ACHN (cell line): ENCODE data around the gene FGF19.

ENCODE experiments used
- DNase-seq: peaks from one replicate; pipeline ENCODE4 v3.0.0-alpha.2; 2015
- in situ Hi-C: cut with HindIII; loops from 2 replicates; pipeline ENCODE4 v1.10.0; 2017; ENCODE audit warnings: low sequenced_read_pairs, low pct_ligation_motif_present, low pct_unique_long_range_greater_than_20kb

Gene FGF19

GRCh38 chr11:69721745-69722144 is 17.9 kb upstream of the FGF19 start:
- in situ Hi-C loops, result no loop called here

DNA sequence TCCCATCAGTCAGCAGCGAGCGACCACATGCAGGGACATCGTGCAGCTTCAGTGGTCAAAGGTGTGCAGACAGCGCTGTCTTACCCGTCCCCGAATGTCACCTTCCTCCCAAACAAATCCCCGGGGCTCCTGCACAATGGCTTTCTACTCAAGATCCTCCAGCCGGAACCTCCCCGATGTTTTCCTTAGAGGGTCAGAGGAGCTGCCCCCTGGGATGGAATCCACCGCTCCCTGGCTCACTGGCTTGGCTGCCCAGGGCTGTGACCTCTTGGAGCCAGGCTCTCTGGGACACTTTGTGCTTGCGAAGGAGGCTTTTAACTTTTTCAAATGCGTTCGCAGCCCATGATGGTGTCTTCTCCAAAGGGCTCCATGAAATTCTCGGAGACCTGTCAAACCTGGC is 17.3 kb upstream of the FGF19 start:
- in situ Hi-C loops, result no loop called here
- no peak for DNase-seq

More at GRCh38 chr11:69721745-69722144, 17.9 kb upstream of the FGF19 start:
- DNase-seq, result no peak

DNA sequence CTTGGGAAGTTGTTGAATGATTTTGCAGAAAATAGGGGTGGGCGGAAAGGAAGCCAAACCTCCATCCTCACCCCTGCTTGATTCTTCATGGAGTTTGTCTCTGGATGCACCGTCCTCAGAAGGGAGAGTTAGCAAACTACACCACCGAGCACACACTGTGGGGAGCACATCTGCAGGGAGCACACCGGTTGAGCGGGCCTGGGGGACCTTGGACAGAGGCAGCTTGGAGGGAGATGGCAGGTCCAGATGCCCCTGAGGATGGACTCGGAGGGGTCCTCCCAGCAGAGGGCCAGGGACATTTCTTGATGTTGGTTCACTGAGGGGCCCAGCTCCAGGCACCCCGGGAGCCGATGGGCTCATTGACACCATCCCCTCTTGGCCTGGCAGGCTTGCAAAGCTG is 15.1 kb upstream of the FGF19 start:
- DNase-seq, result no peak
- in situ Hi-C loops, result no loop called here

DNA sequence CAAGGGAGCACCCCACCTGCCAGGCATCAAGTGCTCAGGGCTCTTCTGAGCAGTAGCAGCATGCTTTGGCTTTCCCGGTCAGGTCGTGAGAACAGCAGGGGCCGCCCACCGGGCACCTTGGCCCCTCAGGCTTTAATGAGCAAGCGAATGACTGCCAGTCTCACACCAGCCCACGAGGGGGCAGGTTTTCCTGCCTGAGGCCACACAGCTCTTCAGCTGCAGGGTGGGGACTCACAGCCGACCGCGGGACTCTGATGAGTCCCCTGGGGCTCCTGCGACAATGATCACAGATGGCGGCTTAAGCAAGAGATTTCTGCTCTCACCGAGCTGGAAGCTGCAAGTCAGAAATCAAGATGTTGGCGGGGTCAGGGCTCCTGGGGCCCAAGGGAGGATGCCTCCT is 14.3 kb upstream of the FGF19 start:
- in situ Hi-C loops, result no loop called here

DNA sequence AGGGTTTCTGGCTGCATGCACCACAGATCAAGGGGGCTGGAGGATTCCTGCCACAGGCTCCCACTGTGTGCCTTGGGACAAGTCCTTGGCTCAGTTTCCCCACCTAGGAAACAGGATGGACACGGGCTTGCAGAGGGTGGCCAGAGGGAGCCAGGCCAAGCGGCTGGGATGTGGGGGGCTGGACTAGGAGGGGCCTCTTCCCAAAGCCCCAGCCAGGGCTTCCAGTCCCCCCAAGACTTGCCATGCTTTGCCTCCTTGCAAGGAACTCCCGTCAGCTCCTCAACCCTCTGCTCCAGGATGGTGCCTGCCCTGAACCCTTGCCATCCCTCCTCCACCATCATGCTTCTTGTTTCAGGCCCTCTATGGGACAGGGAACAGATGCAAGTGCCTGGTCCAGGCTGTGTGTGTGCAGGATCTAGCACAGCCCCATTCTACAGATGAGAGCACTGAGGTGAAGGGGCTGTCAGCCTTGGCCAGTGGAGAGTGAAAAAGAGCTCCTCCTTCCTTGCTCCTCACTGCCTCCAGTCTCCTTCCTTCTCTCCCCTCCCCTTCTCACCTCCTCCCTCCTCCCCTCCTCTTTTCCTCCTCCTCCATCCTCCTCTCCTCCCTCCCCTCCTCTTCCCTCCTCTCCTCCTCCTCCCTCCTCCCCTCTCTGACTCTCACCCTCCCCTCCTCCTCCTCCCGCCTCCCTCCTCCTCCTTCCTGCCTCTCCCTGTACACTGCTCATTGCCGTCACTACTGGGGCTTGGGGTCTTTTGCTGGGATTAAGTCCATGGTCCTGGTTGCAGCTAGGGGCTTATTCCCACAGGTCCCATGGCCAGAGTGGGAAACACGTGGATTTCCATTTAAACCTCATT is 13.3 kb upstream of the FGF19 start:
- in situ Hi-C loops, result no loop called here
- no peak for DNase-seq

More for the DNA sequence above, 14.3 kb upstream of the FGF19 start:
- peak; percentile 33 for DNase-seq

- no peak for DNase-seq
- in situ Hi-C loops, result no loop called here
These were observed 12.3 kb upstream of the FGF19 start for GRCh38 chr11:69716099-69716498.

DNA sequence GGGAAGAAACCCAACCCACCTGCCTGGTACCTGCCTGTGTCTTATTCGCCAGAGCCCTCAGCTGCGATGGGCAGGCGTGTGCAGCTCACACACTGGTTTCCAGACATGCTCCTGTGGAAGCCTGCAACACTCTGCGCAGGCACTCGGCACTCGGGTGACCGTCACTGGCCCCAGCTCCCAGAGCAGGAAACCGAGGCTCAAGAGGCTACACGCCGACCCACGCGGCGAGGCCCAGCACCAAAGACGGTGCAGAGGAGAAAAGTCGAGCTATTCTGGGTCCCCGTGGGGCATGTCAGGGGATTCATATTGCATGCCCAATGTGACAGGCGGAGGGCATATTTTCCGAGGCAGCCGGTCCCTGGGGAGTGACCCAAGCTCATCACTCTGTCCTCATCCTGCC is 11.6 kb upstream of the FGF19 start:
- no peak for DNase-seq
- in situ Hi-C loops, result no loop called here

DNA sequence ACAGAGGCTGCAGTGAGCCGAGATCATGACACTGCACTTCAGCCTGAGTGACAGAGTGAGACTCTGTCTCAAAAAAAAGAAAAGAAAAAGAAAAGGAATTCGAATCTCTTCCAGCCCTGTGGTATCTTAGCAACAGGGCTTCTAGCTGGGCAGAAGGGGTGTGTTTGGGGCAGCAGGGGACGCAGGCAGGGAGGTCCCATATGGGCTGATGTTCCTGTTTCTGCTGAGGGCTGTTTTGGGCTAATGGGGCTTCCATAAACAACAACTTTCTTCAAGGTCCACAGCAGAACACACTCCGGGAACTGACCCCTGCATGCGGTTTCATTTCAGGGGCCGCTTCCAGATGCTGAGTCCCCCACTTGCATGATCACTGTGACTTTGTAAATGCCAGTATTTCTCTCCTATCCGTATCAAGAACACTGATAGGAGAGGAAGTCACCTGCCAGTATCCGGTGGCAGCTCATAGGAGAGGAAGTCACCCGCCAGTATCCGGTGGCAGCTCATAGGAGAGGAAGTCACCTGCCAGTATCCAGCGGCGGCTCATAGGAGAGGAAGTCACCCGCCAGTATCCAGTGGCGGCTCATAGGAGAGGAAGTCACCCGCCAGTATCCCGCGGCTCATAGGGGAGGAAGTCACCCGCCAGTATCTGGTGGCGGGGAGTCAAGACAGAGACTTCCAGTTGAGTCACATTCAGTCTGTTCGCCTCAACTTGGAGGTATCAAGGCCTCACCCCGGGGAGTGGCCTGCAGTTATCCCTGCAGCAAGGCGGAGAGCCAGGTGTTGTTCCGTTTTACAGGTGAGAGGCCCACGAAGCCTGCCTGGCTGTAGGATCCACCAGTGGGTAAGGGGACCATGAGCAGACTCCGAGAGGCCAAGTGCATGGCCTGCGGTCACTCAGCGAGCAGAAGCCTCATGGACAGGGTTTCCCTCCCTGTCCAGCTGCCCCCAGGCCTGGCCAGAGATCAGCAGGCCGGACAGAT is 8.3 kb upstream of the FGF19 start:
- DNase-seq, result no peak
- in situ Hi-C loops, result no loop called here

- in situ Hi-C loops, result no loop called here
- no peak for DNase-seq
These were observed 5.0 kb upstream of the FGF19 start for GRCh38 chr11:69708736-69709401.

DNA sequence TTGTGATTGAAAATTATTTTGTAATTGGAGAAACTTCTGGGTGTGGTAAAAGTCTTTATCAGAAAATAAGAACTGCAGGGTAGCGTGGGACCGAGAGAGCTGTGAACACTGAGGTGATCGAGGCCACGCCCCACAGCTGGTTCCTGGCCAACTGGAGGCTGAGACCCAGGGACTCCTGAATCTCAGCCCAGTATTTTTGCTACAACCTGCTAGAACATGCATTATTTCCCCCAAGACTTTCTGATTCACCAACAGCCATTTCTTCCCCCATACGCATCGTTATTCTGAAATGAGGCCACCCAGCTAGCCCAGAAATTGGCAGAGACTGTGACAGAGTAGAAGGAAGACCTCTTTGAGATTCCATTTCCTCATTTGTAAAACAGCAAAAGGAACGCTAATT is 3.4 kb upstream of the FGF19 start:
- in situ Hi-C loops, result no loop called here
- DNase-seq, result no peak

DNA sequence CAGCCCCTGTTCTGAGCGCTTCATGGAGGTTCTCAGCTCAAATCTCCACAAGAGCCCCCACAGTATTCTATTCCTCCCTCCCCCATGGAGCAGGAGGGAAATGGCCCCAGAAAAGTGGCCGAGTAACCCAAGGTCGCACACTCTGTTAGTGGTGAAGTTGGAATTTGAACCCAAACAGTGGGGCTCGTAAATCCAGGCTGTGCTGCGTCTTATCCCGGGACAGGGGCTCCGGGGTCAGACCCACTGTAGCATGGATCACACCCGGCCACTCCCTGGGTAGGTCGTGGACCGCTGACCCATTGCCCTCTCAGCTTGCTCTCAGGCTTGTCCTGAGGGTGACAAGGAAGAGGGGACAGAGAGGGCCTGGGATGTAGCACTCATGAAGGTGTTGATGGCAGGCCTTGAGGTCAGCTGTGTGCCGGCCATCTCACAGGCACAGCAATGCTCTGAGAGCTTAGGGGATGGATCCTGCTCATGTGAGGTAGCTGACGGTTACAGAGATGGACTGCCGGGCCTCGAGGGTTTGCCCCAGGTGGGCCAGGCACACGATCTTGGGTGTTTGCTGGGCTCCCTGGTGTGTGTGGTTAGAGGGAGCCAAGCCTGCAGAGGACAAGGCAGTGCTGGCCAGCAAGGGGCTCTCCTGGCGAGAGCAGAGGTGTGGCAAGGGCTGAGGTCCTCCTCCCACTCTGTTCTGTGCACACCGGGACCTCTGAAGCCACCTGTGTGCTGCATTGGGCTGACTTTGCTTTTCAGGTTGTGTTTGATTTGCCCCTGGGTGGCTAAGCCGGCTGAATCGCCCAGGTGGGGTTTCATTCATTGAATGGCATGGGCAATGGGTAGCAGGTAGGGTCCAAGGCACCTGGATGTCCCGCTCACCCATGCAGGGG is 2.3 kb upstream of the FGF19 start:
- in situ Hi-C loops, result no loop called here
- no peak for DNase-seq

- no peak for DNase-seq
- in situ Hi-C loops, result no loop called here
These were observed 1.6 kb upstream of the FGF19 start for GRCh38 chr11:69705351-69705811.

DNA sequence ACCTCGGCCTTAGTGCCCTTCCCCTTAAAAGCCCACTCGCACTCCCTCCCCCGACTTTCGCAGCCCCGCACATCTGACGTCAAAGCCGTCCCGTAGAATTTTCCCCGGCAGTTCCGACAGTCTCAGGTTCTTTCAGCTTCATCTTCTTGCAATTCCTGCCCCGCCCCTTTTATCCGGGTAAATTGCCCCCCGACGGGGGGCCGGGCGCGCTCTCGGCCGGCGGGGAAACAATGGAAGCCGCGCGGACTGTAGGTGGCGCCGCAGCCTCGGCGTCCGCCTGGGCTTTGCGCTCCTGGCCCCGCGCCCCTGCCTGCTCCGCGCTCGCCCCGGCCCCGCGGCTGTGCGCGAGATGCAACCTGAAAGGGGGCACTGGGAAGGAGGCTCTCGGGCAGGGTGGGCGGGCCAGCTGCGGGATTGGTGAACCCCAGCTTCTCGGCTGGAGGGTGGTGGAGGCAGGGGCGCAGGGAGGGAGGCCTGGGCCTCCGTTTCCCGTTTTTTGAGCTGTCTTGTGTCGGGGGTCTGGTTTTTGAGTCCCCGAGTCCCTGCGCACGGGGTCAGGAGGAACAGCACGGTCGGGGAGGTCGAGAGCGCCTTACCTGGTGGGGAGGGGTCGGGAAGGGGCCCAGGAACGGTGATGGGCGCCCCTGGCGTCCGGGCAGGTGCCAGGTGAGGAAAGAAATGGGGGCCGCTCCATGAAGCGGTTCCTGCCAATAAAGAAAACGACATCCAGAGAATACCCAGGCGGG is 859 bp upstream of the FGF19 start:
- in situ Hi-C loops, result no loop called here
- no peak for DNase-seq

- no peak for DNase-seq
- in situ Hi-C loops, result no loop called here
These were observed 412 bp downstream of the FGF19 start for GRCh38 chr11:69703453-69703767.

DNA sequence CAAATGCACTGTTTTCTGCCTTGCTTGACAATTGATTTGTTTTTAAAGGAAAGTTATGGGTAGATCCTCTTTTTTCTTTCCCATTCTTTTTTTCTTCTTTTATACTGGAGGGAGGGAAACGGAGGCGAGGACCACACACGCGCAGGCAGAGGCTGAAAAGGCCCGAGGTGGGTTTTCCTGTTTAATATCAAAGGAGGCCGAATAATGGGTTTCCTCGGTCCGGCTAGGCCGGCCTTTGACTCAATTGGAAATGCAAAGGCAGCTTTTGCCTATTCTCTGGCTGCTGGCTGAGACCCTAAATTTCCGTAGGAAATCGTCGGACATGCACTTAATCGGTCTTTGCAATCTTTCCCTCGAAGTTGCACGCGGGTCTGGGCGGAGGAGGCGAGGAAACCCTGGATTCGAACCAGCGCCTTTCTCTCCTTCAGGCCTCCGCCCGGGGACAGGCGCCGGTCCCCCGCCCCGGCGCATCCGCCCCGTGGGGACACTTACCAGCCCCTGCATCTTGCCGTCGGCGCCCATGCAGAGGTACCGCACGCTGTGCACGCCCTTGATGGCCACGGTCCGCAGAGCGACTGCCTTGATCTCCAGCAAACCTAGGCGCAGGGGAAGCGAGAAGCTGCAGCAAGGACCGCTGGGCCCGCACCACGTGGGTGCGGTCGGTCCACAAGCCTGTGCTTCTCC is 911 bp downstream of the FGF19 start:
- in situ Hi-C loops, result no loop called here
- no peak for DNase-seq

DNA sequence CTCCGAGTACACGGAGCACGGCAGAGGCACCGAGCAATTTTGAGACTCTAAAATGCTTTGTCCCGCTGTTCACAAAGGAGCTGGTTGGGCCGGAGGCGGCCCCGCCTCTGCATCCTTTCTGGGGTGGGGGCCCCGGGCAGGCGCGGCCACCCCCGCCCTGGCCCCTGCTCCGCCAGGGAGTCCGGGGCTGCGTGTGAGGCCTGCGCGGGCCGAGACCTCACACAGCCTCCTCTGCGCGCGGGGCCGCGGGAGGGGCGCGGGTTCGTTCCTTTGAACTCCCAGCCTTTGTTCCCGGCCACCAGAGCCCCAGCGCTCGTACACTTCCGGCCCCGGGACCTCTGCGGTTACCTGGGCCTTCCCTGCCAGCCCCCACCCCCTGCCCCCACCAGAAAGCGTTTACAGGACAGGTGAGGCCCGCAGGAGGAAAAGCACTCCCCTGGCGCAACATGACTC is 1.6 kb downstream of the FGF19 start:
- in situ Hi-C loops, result no loop called here
- DNase-seq, result no peak
